GM13977 (cell line): ENCODE results near the gene CDH8.

Experiments used
- DNase-seq: peaks from one replicate; pipeline ENCODE4 v3.0.0; 2012; ENCODE audit warnings: low spot score
- in situ Hi-C: fragments of 300-500 bp; cut with MboI; formaldehyde crosslinking; loops from one replicate; pipeline ENCODE4 v1.12.0; 2022; ENCODE audit warnings: low sequenced_read_pairs, low pct_unique_long_range_greater_than_20kb, mixed read lengths, inconsistent platforms; ENCODE audit not compliant: unreplicated experiment
- TF ChIP-seq, protein P1 (sequence below): IDR thresholded peaks from 2 replicates; pipeline ENCODE4 v1.5.1; 2012; ENCODE audit warnings: mild to moderate bottlenecking, control low read depth; ENCODE audit not compliant: insufficient read depth; ENCODE audit errors: extremely low read depth, missing control alignments

Gene CDH8

DNA sequence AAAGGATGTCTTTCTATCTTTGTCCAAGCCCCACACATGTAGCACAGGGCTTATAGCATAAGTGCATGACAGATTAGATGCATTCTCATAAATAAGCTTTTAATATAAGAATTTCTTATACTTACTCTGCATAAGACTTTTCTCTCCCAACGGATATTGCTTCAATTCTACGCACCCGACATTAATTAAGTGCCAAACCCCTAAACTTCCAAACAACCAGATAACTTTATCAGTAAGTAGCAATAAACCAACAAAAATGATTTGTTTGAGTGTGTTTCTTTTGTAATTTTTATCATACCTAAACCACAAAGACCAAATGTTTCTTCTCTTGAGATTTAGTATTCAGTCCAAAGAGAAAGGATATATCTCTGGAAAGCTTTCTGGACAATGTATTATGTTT lies 391.5 kb downstream of the CDH8 start:
- no peak for DNase-seq
- in situ Hi-C loops, result no loop called here
- TF ChIP-seq, protein P1, sequence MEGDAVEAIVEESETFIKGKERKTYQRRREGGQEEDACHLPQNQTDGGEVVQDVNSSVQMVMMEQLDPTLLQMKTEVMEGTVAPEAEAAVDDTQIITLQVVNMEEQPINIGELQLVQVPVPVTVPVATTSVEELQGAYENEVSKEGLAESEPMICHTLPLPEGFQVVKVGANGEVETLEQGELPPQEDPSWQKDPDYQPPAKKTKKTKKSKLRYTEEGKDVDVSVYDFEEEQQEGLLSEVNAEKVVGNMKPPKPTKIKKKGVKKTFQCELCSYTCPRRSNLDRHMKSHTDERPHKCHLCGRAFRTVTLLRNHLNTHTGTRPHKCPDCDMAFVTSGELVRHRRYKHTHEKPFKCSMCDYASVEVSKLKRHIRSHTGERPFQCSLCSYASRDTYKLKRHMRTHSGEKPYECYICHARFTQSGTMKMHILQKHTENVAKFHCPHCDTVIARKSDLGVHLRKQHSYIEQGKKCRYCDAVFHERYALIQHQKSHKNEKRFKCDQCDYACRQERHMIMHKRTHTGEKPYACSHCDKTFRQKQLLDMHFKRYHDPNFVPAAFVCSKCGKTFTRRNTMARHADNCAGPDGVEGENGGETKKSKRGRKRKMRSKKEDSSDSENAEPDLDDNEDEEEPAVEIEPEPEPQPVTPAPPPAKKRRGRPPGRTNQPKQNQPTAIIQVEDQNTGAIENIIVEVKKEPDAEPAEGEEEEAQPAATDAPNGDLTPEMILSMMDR, result no peak

DNA sequence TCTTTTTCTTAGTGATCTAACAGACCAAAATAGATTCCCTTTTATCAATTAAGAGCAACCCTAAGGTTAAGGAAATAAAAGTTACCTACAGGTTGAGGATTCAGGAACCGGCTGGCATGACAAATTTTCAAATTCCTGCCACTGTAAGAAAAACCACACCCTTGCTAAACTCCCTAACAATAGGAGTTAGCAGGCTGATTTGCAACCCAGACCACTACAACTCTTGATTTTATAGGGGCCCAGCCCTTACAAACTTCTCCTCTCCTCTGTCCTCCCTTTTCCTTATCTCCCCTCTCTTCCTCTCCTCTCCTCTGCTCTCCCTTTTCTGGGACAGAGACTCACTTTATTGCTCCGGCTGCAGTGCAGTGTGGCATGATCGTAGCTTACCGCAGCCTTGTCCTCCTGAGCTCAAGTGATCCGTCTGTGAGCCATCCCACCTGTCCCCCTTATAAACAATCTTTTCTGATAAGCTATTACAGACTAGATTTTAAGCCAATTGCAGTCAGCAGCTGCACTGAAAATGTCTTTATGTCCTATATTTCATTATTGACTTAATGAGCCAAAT lies 418.9 kb downstream of the CDH8 start:
- TF ChIP-seq, protein P1, result no peak
- no peak for DNase-seq
- in situ Hi-C loops, result no loop called here

DNA sequence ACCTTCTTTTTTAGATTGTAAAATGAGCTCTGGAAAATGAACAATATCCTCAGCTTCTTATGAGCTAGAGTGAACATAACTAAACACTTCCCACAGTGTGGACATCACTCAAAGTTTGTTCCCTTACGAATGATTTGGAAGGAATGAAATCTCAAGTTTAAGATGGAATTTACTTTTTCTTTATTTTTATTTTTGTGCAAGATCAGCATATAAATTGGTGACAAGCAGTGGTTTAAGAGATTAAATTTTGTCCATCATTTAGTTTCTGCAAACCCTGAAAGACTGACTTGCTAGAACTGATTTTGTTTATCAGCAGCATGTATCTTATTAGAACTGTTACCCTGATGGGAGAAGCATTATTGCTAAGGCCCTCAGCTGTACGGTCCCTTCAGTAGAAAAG lies 420.1 kb downstream of the CDH8 start:
- in situ Hi-C loops, result no loop called here

DNA sequence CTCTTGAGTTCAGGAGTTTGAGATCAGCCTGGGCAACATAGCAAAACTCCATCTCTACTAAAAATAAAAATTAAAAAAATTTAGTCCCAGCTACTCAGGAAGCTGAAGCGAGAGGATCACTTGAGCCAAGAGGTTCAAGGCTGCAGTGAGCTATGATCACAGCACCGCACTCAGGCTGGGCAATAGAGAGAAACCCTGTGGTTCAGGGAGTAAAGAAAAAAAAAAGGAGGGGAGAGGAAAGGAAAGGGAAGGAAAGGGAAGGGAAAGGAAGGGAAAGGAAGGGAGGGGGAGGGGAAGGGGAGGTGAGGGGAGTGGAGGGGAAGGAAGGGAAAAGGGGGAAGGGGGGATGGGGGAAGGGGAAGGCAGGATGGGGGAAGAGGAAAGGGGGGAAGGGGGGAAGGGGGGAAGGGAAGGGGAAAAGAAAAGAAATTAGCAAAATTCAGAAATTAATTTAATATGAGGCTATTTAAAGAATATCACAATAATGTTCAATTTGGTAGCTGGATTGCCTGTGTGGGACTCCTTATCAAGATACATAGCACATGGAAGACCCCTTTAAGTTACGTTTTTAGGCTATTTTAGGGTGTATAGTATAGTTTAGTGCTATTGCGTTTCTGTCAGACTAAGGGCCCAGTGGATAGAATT lies 424.3 kb downstream of the CDH8 start:
- no peak for DNase-seq
- TF ChIP-seq, protein P1, result no peak
- in situ Hi-C loops, result no loop called here

More for the DNA sequence above, 420.1 kb downstream of the CDH8 start:
- no peak for DNase-seq
- TF ChIP-seq, protein P1, result no peak

DNA sequence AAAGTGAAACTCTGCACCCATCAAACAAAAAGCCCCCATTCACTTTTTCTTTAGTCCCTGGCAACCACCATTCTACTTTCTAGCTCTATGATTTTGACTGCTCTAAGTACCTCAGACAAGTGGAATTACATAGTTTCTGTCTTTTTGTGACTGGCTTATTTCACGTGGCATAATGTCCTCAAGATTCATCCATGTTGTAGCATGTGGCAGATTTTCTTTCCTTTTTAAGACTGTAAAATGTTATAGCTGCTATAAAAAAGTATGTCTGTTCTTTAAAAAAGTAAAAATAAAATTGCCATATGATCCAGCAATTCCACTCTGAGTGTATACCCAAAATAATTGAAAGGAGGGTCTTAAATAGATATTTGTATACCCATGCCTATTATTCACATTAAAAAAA lies 429.7 kb downstream of the CDH8 start:
- no peak for DNase-seq
- in situ Hi-C loops, result no loop called here
- TF ChIP-seq, protein P1, result no peak
